Panc1 (cell line): Measurements from ENCODE around the gene TNIK. TPM values are rescaled to one million over a fixed set of nuclear protein-coding genes. Genes with fewer than 3 reads are reported as not detected.

Experiments used
- ATAC-seq: fragments of 200-7000 bp; cut with Tn5 transposase; 2 replicates; pipeline ENCODE4 v1.9.1; 2020; ENCODE audit warnings: mild to moderate bottlenecking, moderate library complexity
- BruUV-seq: library from RNA; stranded (reverse); fragments of 400-500 nt; replicated peaks from 2 replicates; lab custom pipeline; 2021; lab: Mats Ljungman, UMichigan
- CTCF ChIA-PET: fragments of 300-600 bp; sonication (Branson Sonifier 250); formaldehyde crosslinking; loops from one replicate; lab custom pipeline; 2022; ENCODE audit warnings: antibody characterized with exemption; lab: Charles Lee
- POLR2A ChIA-PET: fragments of 300-600 bp; sonication (Branson Sonifier 250); formaldehyde crosslinking; loops from one replicate; lab custom pipeline; 2022; ENCODE audit warnings: antibody characterized with exemption; lab: Charles Lee
- DNase-seq: peaks from one replicate; pipeline ENCODE4 v3.0.0-alpha.2; 2010; ENCODE audit warnings: low read depth, low spot score
- H3K27ac ChIP-seq: 2 replicates; pipeline ENCODE4 v1.5.1; 2011; ENCODE audit warnings: mild to moderate bottlenecking, low read length, inconsistent platforms
- H3K27me3 ChIP-seq: fragments of 200-500 bp; sonication (Bioruptor generic); 2 replicates; pipeline ENCODE4 v1.6.0; 2014; ENCODE audit warnings: low read length, inconsistent platforms; ENCODE audit not compliant: control insufficient read depth, insufficient read depth
- H3K36me3 ChIP-seq: fragments of 200-500 bp; sonication (Bioruptor generic); 2 replicates; pipeline ENCODE4 v1.5.1; 2014; ENCODE audit warnings: inconsistent platforms, mild to moderate bottlenecking, low read length, moderate library complexity; ENCODE audit not compliant: control insufficient read depth, insufficient read depth
- H3K4me1 ChIP-seq: 2 replicates; pipeline ENCODE4 v1.5.1; 2011; ENCODE audit warnings: inconsistent platforms, mild to moderate bottlenecking, low read length, moderate library complexity; ENCODE audit not compliant: control insufficient read depth, insufficient read depth
- H3K4me3 ChIP-seq, 2 experiments: 2 replicates each; pipeline ENCODE4 v1.5.1; 2011 to 2012; ENCODE audit warnings: low read depth in 2 of 2, low read length in 2 of 2, mild to moderate bottlenecking in 2 of 2, inconsistent platforms in 1 of 2, moderate library complexity in 1 of 2
- H3K9me3 ChIP-seq: fragments of 200-500 bp; sonication (Bioruptor generic); 2 replicates; pipeline ENCODE4 v1.5.1; 2014; ENCODE audit warnings: low read depth, mild to moderate bottlenecking, inconsistent platforms, low read length, moderate library complexity; ENCODE audit not compliant: control insufficient read depth, insufficient read depth
- CTCF ChIP-seq: fragments of 450-650 bp; IDR thresholded peaks from 2 replicates; pipeline ENCODE4 v1.5.1; 2017; ENCODE audit warnings: mild to moderate bottlenecking
- POLR2AphosphoS5 ChIP-seq: IDR thresholded peaks from 2 replicates; pipeline ENCODE4 v1.6.1; 2012; ENCODE audit warnings: mild to moderate bottlenecking, low read depth, low read length, moderate library complexity
- SIN3A ChIP-seq: IDR thresholded peaks from 2 replicates; pipeline ENCODE4 v1.6.1; 2012; ENCODE audit warnings: low read depth, mild to moderate bottlenecking, low read length, moderate library complexity, borderline replicate concordance; ENCODE audit not compliant: insufficient read depth
- TCF7L2 ChIP-seq: IDR thresholded peaks from 2 replicates; pipeline ENCODE4 v1.6.1; 2011; ENCODE audit warnings: mild to moderate bottlenecking, low read depth, low read length, inconsistent platforms
- in situ Hi-C: cut with HindIII; loops from 2 replicates; pipeline ENCODE4 v1.10.0; 2016; ENCODE audit warnings: low sequenced_read_pairs, low pct_unique_long_range_greater_than_20kb
- intact Hi-C: fragments of 100-400 bp; cut with micrococcal nuclease; formaldehyde crosslinking; loops from one replicate; pipeline ENCODE4 v1.10.0; 2022; ENCODE audit not compliant: unreplicated experiment
- total RNA-seq: library from RNA; stranded (reverse); gene quantifications from one replicate; pipeline ENCODE4 v1.2.1, GENCODE V29; 2021; ENCODE audit not compliant: unreplicated experiment
- TF ChIP-seq, protein P1 (sequence below), 2 experiments: IDR thresholded peaks; 2 replicates each; pipeline ENCODE4 v1.6.1; 2011 to 2012; ENCODE audit warnings: low read depth in 2 of 2, control low read depth in 1 of 2, low read length in 1 of 2, mild to moderate bottlenecking in 1 of 2, moderate library complexity in 1 of 2; ENCODE audit not compliant: insufficient read depth in 1 of 2

TNIK gene
- total RNA-seq, 1 experiment from 2014 or later: 1.9 TPM

GRCh38 chr3:171135549-171135948 lies 324.7 kb downstream of the TNIK start:
- in situ Hi-C loops: no loop called here
- ChIA-PET POLR2A (no interaction called here), CTCF (interaction anchor here (0.6 kb wide), 1 partner anchor 22 kb away, joined by 5 read pairs; no protein-coding TSS in a partner anchor)
- TF ChIP-seq, protein P1, sequence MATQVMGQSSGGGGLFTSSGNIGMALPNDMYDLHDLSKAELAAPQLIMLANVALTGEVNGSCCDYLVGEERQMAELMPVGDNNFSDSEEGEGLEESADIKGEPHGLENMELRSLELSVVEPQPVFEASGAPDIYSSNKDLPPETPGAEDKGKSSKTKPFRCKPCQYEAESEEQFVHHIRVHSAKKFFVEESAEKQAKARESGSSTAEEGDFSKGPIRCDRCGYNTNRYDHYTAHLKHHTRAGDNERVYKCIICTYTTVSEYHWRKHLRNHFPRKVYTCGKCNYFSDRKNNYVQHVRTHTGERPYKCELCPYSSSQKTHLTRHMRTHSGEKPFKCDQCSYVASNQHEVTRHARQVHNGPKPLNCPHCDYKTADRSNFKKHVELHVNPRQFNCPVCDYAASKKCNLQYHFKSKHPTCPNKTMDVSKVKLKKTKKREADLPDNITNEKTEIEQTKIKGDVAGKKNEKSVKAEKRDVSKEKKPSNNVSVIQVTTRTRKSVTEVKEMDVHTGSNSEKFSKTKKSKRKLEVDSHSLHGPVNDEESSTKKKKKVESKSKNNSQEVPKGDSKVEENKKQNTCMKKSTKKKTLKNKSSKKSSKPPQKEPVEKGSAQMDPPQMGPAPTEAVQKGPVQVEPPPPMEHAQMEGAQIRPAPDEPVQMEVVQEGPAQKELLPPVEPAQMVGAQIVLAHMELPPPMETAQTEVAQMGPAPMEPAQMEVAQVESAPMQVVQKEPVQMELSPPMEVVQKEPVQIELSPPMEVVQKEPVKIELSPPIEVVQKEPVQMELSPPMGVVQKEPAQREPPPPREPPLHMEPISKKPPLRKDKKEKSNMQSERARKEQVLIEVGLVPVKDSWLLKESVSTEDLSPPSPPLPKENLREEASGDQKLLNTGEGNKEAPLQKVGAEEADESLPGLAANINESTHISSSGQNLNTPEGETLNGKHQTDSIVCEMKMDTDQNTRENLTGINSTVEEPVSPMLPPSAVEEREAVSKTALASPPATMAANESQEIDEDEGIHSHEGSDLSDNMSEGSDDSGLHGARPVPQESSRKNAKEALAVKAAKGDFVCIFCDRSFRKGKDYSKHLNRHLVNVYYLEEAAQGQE (IDR thresholded peaks at IDR 0.05; ENCODE audit: insufficient read depth in 1 of 2, low read depth in 2 of 2, low read length in 1 of 2): no peak
- TF ChIP-seq SIN3A: no peak
- TF ChIP-seq POLR2AphosphoS5: no peak
- TF ChIP-seq TCF7L2: no peak
- no TSS peak for BruUV-seq
- Histone ChIP-seq H3K4me3 (no peak overlapping the region), H3K27ac (no peak overlapping the region), H3K9me3 (no peaks in the 10 kb centered on the region), H3K27me3 (peaks cover 8% of the 10 kb centered on the region; the same call in 1 of the 2 replicates), H3K4me1 (no peaks in the 10 kb centered on the region), H3K36me3 (no peaks in the 10 kb centered on the region)
- DNase-seq (no peak), ATAC-seq (no peak)
- intact Hi-C loops: no loop called here

DNA sequence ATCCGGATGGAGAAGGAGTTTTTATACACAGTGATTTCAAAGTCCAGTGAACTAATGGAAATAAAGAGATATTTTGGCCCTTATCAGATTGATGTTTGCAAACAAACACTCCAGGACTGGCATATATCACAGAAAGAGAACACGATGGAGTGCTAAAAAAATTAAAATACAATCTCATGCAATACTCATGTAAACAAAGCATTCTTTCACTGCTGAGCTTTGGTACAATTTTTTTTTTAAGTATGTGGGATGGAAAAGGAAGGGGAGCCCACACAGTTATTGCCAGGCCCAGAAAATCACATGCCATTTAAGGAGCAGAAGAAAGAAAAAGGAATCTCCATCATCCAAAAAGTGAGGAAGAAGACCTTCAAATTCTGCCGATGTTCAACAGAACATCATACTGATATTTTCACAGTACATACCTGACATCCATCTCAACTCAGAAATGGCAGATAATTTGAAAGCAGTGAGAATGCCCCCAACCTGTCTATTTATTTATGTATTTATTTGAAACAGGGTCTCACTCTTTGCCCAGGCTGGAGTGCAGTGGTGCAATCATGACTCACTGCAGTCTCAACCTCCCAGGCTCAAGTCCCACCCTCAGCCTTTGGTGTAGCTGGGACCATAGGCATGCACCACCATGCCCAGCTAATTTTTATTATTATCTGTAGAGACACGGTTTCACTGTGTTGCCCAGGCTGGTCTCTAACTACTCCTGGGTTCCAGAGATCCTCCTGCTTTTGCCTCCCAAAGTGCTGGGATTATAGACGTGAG lies 326.2 kb downstream of the TNIK start:
- Histone ChIP-seq H3K36me3 (no peaks in the 10 kb centered on the region), H3K27ac (no peak overlapping the region), H3K4me3 (no peak overlapping the region), H3K4me1 (no peaks in the 10 kb centered on the region), H3K27me3 (peaks cover 8% of the 10 kb centered on the region; the same call in 1 of the 2 replicates), H3K9me3 (no peaks in the 10 kb centered on the region)
- ChIA-PET POLR2A (no interaction called here), CTCF (no interaction called here)
- intact Hi-C loops (no loop called here), in situ Hi-C loops (no loop called here)
- TF ChIP-seq CTCF: no peak
- no peak for TF ChIP-seq TCF7L2
- no peak for TF ChIP-seq POLR2AphosphoS5
- no peak for TF ChIP-seq SIN3A
- TF ChIP-seq, protein P1 (IDR thresholded peaks at IDR 0.05; ENCODE audit: insufficient read depth in 1 of 2, low read depth in 2 of 2, low read length in 1 of 2): no peak
- no peak for DNase-seq
- BruUV-seq: no TSS peak
- no peak for ATAC-seq
